Measurements from ENCODE around the gene PDHA2.

DNA sequence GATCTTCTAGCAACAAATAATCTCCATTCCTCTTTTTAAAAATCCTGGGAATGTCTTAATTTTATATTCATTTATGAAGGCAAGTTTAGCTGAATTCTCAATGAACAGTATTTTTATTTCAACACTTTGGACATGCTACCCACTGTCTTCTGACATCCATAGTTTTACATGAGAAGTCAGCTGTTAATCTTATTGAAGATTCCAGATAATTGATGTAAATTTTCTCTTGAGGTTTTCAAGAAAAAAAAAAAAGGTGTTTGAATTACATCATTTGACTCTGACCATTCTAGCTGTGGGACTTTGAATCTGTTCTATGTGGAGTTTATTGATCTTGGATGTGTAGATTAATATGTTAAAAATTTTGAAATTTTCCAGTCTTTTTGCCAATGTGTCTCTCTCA is 28.0 kb downstream of the PDHA2 start:
- TF ChIP-seq POLR2A (IDR thresholded peaks at IDR 0.05; ENCODE audit: low read length), result no peak
- TF ChIP-seq GATA1 (IDR thresholded peaks at IDR 0.05; ENCODE audit: low read depth, low read length), result no peak
